Measurements from ENCODE around the gene MAPK10.

MAPK10 gene

DNA sequence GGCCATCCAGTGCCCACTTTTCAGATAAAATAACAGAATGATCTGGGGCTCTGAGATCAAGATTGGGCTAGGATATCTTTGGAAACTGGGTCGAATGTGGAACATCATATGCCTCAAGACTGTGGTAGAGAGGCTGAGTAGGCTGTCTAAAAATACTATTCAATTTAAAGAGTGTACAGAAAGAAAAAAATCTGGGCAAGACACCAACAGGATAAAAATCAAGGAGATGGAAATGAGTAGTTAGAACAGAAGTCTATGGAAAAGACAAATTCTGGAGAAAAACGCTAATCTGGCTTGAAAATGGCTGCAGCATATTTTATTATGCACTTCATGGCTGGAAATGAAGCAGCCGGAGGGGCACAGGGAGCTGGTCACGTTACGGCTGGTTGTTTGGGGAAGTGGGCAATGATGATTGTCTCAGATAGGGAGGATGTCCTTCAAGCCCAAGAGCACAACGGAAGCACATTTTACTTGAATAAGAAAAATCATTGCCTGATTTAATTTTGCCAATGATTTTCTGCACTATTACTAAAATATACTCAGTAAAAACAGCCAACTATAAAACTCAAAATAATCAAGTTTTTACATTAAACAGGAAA is 27.1 kb upstream of the MAPK10 start:
- TF ChIP-seq CEBPB (IDR thresholded peaks at IDR 0.05) = no peak
- TF ChIP-seq TEAD4 (IDR thresholded peaks at IDR 0.05) = no peak
- no peak for TF ChIP-seq NFIC (IDR thresholded peaks at IDR 0.05)
- TF ChIP-seq, protein P1, sequence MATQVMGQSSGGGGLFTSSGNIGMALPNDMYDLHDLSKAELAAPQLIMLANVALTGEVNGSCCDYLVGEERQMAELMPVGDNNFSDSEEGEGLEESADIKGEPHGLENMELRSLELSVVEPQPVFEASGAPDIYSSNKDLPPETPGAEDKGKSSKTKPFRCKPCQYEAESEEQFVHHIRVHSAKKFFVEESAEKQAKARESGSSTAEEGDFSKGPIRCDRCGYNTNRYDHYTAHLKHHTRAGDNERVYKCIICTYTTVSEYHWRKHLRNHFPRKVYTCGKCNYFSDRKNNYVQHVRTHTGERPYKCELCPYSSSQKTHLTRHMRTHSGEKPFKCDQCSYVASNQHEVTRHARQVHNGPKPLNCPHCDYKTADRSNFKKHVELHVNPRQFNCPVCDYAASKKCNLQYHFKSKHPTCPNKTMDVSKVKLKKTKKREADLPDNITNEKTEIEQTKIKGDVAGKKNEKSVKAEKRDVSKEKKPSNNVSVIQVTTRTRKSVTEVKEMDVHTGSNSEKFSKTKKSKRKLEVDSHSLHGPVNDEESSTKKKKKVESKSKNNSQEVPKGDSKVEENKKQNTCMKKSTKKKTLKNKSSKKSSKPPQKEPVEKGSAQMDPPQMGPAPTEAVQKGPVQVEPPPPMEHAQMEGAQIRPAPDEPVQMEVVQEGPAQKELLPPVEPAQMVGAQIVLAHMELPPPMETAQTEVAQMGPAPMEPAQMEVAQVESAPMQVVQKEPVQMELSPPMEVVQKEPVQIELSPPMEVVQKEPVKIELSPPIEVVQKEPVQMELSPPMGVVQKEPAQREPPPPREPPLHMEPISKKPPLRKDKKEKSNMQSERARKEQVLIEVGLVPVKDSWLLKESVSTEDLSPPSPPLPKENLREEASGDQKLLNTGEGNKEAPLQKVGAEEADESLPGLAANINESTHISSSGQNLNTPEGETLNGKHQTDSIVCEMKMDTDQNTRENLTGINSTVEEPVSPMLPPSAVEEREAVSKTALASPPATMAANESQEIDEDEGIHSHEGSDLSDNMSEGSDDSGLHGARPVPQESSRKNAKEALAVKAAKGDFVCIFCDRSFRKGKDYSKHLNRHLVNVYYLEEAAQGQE (IDR thresholded peaks at IDR 0.05; ENCODE audit: low read depth) = no peak
- no peak for TF ChIP-seq EGR1 (IDR thresholded peaks at IDR 0.05)
- TF ChIP-seq TCF12 (IDR thresholded peaks at IDR 0.05; ENCODE audit: low read depth) = no peak
- TF ChIP-seq, protein P2, sequence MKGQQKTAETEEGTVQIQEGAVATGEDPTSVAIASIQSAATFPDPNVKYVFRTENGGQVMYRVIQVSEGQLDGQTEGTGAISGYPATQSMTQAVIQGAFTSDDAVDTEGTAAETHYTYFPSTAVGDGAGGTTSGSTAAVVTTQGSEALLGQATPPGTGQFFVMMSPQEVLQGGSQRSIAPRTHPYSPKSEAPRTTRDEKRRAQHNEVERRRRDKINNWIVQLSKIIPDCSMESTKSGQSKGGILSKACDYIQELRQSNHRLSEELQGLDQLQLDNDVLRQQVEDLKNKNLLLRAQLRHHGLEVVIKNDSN (IDR thresholded peaks at IDR 0.05) = no peak
- TF ChIP-seq FOXM1 (IDR thresholded peaks at IDR 0.05; ENCODE audit: borderline replicate concordance, low read depth) = no peak

DNA sequence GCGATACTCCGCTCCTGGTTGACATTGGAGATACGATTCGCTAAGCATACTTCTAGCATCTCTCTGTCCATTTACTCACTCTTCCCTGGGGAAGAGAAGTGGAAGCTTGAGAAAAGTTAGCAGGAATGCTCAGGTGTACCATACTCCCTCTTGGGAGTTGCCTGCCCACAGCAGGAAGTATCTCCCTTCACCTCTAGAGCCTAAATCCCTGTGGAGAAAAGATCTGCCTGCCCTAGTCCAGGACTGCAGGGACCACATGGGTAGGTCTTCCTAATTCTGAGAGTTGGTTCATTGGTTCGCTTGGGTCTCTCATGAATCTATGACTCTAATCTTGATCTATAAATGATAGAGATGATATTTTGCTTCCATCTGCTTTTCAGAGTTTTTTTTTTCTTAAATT is 26.3 kb upstream of the MAPK10 start:
- TF ChIP-seq, protein P2 (IDR thresholded peaks at IDR 0.05) = no peak
- TF ChIP-seq ZBTB7A (IDR thresholded peaks at IDR 0.05; ENCODE audit: low read depth) (no peak), EGR1 (IDR thresholded peaks at IDR 0.05) (no peak), TEAD4 (IDR thresholded peaks at IDR 0.05) (no peak), FOXM1 (IDR thresholded peaks at IDR 0.05; ENCODE audit: borderline replicate concordance, low read depth) (no peak), TCF12 (IDR thresholded peaks at IDR 0.05; ENCODE audit: low read depth) (no peak), CEBPB (IDR thresholded peaks at IDR 0.05) (no peak), RAD21 (IDR thresholded peaks at IDR 0.05; ENCODE audit: low read depth) (no peak), YY1 (IDR thresholded peaks at IDR 0.05; ENCODE audit: low read depth) (no peak), CREB1 (IDR thresholded peaks at IDR 0.05; ENCODE audit: low read depth) (no peak), TAF1 (IDR thresholded peaks at IDR 0.05; ENCODE audit: low read depth) (no peak), NFIC (IDR thresholded peaks at IDR 0.05) (no peak), EP300 (IDR thresholded peaks at IDR 0.05; ENCODE audit: borderline replicate concordance) (no peak)
- TF ChIP-seq, protein P3, sequence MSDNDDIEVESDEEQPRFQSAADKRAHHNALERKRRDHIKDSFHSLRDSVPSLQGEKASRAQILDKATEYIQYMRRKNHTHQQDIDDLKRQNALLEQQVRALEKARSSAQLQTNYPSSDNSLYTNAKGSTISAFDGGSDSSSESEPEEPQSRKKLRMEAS (IDR thresholded peaks at IDR 0.05) = no peak
- TF ChIP-seq, protein P1 (IDR thresholded peaks at IDR 0.05; ENCODE audit: low read depth) = no peak

DNA sequence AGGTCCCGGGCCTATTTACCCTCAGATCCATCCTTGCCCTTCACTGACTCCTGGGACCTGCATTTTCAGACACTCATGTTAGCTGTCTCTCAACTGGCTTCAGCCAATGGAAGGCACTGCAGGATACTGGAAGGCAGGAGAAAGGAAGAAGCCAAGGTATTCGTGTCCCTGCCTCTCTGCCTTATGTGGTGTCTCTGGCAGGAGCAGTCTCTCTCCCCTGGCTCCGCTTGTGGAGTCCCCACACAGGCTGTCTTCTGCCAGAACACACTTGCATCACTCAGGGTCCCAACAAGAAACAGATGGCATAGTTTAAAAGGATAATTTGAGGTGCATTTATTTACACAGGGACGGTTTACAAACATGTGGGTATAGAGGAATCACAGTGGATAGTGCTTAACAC is 21.6 kb upstream of the MAPK10 start:
- no peak for TF ChIP-seq NFIC (IDR thresholded peaks at IDR 0.05)
- TF ChIP-seq FOXM1 (IDR thresholded peaks at IDR 0.05; ENCODE audit: borderline replicate concordance, low read depth) = no peak
- TF ChIP-seq TEAD4 (IDR thresholded peaks at IDR 0.05) = no peak
- TF ChIP-seq, protein P2 (IDR thresholded peaks at IDR 0.05) = no peak
- TF ChIP-seq ZBTB7A (IDR thresholded peaks at IDR 0.05; ENCODE audit: low read depth) = no peak
- TF ChIP-seq TCF12 (IDR thresholded peaks at IDR 0.05; ENCODE audit: low read depth) = no peak
- no peak for TF ChIP-seq TAF1 (IDR thresholded peaks at IDR 0.05; ENCODE audit: low read depth)
- TF ChIP-seq EP300 (IDR thresholded peaks at IDR 0.05; ENCODE audit: borderline replicate concordance) = no peak
- TF ChIP-seq, protein P3 (IDR thresholded peaks at IDR 0.05) = no peak
- TF ChIP-seq CEBPB (IDR thresholded peaks at IDR 0.05) = no peak
- TF ChIP-seq CREB1 (IDR thresholded peaks at IDR 0.05; ENCODE audit: low read depth) = no peak
- no peak for TF ChIP-seq RAD21 (IDR thresholded peaks at IDR 0.05; ENCODE audit: low read depth)
- no peak for TF ChIP-seq YY1 (IDR thresholded peaks at IDR 0.05; ENCODE audit: low read depth)
- TF ChIP-seq EGR1 (IDR thresholded peaks at IDR 0.05) = no peak
- TF ChIP-seq, protein P1 (IDR thresholded peaks at IDR 0.05; ENCODE audit: low read depth) = no peak

DNA sequence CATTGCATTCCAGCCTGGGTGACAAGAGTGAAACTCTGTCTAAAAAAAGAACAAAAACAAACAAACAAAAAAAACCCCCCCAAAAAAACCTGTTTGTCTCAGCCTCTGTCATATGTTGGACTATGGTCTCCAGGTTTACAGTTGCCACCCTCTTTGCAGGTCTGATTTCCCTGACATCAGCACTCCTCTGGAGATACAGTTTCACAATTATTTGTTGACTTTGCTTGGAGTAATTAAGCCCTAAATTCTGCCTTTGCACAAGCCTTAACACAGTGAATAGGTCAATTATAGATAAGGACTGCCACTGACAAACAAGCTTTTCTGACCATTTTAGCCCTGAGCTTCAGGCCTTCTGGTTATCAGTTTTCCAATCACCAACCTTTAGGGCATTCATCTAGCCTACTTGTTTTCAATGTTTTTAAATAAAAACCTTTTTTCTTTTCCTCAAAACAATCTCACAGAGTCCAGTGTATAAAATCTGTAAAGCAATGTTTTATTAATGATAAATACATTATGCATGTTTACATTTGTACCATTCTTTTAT is 20.4 kb upstream of the MAPK10 start:
- TF ChIP-seq NFIC (IDR thresholded peaks at IDR 0.05) (no peak), EP300 (IDR thresholded peaks at IDR 0.05; ENCODE audit: borderline replicate concordance) (no peak), YY1 (IDR thresholded peaks at IDR 0.05; ENCODE audit: low read depth) (no peak), TEAD4 (IDR thresholded peaks at IDR 0.05) (no peak), CEBPB (IDR thresholded peaks at IDR 0.05) (no peak), CREB1 (IDR thresholded peaks at IDR 0.05; ENCODE audit: low read depth) (no peak), TCF12 (IDR thresholded peaks at IDR 0.05; ENCODE audit: low read depth) (no peak)

Data from Ishikawa (cell line).